KG1 (cell line): ENCODE data around the gene MTUS2.

ENCODE experiments used
- DNase-seq: peaks from one replicate; lab custom pipeline; 2025; lab: John Stamatoyannopoulos, UW

MTUS2 gene

DNA sequence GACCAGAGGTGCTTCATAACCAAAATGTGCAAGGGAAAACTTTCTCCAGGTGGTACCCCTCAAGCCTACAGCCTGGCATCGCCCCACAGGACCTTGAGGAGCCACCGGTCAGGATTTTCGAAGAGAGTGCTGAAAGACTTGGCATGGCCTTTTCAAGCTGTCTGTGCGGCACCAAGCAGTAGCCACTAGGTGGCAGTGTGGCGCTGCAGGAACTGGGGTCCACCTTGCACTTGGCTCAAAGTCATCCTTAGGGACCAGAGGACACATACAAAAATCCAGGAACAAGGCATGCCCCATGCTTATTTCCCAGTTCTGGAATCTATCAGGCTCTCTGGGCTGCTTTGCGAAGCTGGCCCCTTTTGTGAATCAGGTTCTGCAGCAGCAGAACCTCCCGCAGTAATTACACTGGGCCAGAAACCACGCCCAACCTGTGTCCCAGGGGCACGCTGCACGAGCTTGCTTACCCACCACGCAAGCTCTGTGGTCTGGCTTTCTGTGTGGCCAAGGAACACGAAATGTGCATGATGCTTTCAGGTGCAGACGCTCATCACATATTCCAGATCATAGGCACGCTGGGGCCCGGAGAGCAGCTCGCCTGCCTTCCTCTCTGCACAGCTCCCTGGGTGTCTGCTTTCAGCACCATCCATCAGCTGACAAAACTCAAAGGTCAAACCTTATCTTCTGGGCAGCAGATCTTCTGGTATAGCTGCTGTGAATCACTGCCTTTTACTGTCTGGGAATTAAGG lies 688.2 kb downstream of the MTUS2 start:
- DNase-seq = no peak

DNA sequence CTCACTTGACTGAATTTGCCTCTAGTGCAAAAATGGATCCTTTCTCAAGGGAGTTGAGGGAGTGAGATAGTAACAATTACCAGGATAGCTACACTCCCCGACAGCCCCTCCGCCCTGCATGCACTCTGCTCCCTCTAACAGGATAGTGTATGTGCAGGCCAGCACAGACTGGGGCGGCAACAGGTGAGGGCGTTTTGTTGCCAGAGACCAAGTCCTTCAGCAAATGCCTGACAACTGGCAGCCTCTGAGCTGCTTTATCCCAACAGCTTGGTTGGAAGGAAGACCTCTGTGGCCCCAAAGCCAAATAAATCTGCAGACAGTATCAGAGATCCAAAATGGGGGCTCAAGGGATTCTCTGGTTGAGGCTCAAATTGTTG lies 688.7 kb downstream of the MTUS2 start:
- DNase-seq = no peak

DNA sequence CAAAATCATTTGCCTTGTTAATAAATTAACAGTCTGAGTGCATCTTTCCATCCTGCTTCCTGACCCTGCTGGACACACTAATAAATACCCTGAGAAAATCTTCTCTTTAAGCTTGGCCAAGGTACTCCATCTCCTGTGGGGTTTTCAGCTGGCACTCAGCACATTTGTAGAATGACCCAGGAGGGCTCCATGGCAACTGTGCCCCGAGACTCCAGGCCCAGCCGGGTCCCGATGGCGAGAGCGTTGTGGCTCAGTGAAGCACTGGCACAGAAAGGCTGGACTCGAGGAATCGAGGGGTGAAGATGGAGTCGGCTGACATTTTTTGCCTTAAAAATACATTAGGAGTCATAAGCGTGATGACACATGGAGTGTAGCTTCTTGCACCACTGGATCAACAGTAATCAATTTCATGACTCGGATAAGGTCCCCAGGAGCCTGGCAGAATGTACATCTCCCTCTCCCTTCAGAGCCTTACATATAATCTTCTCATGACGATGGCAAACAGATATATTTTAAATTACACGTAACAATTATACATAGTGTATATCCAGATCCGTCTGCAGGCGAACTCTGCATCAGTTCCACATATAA lies 690.0 kb downstream of the MTUS2 start:
- no peak for DNase-seq

DNA sequence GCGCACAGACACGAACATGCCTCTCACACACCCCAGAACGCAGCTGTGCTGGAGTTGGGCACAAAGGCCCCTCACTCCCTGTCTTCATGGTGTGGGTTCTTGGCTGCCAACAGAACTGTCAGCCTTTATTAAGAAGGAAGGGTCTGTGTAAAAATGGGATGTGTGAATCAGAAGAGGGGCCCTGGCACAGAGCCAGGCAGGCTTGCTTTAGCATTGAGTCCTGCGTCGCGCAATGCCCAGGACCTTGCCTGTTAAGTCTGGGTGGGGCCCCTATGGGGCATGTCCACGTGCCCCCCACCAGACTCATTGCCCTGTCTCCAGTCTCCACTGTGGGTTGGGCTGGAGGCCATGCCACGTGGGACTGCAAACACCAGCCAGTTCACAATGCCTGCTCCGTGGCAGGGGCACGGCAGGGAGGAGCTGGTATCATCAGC lies 690.5 kb downstream of the MTUS2 start:
- DNase-seq = no peak

DNA sequence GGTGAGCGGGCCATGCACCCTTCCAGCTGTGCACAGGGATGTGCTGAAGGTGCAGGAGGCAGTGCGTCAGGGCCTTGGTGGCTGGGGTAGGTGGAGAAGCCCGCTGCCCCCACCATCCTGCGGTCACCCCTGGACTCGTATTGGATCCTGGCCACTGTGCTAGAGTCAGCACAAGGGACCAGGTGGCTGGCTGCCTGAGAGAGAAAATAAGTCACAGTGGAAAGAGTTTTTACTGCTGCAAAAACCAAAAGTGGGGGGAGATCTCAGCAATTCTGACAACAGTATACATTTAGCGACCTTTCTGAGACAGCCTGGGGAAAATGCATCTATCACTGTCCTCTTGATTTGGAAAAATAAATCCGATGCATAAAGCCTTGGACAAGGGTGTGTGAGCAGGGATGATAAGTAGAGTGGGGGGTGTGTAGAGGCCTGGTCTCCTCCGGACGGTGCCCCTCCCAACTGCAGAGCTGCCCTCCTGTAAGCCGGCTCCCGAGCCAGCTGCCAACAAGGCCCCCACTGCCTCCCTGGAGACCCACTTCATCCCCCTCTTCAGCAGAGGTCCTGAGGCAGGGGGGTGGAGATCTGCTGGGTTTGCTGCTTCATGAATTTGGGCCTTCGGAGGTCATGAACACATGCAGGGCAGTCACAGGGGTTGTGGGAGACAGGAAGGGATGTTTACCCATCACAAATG lies 691.1 kb downstream of the MTUS2 start:
- DNase-seq = no peak

DNA sequence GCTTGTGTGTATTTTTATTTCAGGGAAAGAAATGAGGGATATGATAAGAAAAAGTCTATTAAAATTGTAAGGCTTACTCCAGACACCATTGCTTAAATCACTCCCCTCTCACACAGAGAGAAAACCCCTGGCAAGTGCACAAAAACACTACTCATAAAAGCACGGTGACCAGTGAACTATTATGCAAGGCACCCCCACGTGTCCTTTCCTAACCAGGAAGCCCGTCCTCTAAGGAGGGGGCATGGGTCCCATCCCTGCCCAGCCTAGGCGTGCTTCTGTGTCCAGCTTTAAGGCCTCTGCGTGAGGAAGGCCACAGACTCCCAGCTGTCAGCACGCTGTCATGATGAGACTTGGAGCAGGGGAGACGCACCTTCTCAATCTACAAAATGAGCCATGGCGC lies 691.8 kb downstream of the MTUS2 start:
- DNase-seq = no peak

DNA sequence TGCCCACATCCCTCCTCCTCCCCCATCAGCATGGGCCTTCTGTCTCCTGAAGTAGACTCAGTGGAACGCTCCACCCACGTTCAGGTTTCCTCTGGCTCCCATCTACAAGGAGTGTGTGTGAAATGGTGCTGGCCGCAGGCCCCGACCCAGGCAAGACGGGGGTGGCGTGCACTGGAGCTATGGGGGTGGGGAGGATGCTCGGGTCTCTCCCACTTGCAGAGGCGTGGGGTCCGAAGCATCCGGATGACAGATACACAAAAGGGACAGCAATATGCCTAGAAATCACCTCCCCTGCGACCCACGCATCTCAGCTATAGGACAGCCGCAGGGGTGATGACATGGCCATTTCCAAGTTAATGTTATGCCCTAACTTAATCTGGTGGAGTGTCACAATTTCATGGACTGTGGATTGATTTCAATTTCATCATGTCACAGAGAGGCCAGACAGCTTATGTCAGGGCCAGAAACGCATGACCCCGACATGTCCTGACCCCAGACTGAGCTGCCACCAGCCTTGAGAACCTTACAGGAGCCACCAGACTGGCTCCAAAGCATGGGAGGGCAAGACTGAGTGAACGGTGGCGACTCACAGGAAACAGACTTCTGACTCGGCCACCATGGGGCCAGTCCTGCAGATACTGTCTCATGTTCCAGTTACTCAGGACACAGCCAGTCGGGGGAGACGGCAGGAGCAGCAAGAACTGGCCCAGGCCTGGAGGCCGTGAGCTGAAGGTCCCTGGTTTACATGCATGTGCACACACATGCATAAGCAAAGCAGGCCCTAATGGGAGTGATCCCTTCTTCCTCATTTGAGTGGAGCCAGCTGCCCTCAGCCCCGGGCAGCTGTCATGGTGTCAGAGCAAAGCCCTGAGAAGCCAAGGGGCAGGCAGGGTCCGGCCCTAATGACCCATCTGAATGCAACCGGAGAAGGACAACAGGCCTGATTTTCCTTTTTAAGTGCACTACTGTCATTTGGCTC lies 693.2 kb downstream of the MTUS2 start:
- DNase-seq = no peak

DNA sequence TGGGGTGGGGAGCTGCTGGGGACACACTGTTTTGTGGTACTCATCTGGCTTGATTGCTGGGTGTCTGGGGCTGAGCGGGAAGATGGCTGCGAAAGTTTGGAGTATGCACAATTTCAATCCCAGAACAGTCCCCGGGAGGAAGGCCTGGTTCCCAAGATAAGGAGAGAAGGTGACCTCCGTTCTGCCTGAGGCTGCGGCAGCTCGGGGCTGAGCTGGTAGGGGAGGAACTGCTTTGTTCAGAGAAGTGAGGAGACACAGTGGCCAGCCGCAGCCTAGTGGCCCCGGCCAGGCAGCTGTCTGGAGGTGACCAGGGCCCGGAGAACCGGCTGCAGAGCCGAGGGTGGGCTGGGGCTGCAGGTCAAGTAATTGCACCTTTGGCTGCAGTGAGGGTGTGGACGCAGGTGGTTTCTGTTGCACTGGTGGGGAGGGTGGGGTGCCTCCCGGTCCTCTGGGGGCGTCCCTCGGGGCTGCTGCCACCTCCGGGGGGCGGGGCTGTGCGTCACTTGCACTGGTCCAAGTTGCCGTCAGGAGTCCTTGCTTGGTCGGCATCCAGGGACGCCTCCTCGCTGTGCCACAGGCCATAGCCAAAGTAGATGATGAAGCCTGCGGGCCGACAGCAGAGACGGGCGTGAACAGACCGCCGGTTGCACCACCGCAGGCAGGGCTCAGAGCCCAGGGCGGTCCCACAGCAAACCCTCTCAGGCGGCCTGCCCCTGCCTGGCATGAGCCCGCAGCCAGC lies 694.0 kb downstream of the MTUS2 start:
- no peak for DNase-seq

DNA sequence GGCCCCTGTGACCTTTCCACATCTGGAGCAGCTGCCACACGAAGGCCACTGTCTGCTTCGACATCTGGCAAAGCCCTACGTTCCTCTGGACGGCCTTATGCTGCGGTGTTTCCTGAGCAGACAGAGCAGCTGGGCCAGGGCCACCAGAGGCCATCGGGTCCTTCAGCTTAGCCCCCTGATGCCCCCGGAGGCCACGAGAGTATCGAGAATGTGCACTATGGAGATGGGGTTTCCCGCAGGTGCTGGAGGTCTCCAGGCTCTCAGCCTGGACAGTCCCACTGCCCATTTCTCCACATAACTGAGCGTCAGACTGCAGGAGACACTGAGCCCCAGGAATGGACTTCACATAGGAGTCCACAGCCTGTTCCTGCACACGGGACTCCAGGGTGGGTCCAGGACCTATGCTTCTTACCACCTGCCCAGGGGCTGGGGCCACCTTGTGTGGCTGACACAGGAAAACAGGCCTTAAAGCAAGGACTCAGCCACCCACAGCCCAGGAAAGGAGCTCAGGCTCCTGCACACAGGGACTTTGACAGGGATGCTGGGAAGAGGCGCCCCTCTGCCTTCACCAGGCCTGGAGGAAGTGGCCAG lies 694.7 kb downstream of the MTUS2 start:
- no peak for DNase-seq

DNA sequence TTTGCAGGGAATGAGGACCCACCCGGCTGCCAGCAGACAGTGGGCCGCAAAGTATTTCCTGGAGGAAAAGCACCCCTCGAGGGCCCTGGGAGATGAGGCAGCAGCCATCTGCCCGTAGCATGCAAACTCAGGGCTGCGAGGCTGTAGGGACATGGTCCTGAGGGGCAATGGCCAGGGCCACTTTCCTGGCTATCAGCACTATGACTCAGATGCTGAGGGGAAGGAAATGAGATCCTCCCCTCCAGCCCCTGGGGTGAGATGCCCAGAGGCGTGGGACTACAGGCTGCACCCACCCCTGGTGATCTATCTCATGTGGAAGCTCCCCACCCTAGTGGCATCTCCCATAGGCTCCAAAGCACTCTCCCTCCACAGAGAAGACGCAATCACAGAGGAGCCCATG lies 695.2 kb downstream of the MTUS2 start:
- no peak for DNase-seq

DNA sequence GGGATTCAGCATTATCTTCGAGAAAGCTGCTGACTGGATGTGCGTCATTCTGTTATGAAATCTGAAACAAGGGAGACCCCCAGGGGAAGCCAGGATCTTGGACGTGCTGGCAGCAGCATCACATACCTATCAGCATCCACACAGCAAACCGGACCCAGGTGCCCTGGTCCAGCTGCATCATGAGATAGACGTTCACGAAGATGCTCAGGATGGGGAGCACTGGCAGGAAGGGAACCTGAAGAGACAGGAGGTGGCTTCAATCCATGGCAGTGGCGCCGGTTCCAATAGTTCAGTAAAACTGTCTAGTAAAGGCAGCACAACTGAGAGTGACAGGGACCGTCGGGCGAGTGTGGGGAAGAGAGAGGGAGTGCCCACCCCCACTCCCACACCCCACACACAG lies 695.9 kb downstream of the MTUS2 start:
- no peak for DNase-seq

DNA sequence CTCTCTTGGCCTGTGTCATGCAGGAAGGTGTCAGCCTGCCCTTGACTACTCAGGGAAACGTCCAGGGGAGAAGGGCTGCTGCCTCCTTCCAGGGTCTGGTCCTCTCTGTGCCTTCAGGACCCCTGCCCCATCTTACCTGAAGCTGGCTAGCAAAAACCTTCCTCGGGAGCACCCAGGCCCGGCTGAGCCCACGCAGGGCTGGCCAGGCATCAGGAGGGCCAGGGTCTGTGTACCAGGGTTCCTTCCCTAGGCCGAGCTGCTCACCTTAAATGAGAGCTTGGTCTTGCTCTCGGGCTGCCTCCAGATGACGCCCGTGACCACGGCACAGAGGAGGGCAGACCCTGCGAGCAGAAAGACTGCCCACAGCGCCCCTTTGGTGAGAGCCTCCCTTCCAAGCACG lies 696.7 kb downstream of the MTUS2 start:
- no peak for DNase-seq

DNA sequence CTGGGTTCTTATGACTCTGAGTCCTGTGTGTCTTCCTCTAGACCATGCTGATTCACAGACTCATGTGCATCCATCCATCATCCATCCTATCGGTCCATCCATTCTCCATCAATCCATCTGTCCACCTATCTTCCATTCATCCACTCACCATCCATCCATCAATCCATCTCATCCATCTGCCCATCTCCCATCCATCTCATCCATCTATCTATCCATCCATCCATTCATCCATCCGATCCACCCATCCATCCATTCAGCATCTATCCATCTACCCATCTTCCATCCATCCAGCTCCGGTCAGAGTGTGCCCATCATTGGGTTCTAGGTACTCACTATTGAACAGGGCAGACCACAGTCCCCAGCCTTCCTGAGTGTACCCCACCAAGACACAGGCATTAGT lies 699.8 kb downstream of the MTUS2 start:
- DNase-seq = no peak

DNA sequence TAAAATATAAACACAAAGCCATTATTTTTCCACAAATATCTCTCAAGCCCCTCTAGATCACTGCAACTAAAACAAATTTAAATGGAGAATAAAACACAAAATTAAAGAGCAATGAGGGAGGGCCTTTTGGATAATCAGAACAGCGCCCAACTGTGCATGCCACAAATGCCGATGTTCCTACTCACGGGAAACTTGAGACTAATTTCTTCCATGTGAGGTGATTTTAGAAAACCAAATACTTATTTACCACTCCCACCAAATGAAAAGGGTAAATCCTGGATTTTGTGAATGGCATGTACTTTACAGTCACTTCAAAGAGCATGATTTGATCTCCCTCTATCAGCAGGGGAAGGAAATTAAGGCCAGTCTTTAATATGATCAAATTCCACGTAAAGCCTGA lies 700.5 kb downstream of the MTUS2 start:
- DNase-seq = no peak

DNA sequence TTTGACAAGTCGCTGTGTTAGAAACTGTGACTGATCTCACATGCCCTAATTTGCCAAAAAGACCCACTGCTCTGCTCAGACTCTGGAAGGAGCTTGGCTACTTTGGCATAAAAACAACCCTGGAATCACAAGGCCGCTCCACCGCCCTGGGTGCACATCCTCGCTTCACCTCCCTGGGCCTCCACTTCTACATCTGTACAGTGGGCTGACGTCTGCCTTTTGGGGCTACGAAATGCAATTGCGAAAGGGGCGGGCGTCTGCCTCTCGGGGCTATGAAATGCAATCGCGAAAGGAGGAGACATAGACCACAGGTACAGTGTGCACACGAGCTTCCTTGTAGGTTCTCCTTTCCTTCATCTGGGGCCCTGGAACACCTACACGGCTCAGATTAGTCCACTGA lies 701.2 kb downstream of the MTUS2 start:
- DNase-seq = no peak

DNA sequence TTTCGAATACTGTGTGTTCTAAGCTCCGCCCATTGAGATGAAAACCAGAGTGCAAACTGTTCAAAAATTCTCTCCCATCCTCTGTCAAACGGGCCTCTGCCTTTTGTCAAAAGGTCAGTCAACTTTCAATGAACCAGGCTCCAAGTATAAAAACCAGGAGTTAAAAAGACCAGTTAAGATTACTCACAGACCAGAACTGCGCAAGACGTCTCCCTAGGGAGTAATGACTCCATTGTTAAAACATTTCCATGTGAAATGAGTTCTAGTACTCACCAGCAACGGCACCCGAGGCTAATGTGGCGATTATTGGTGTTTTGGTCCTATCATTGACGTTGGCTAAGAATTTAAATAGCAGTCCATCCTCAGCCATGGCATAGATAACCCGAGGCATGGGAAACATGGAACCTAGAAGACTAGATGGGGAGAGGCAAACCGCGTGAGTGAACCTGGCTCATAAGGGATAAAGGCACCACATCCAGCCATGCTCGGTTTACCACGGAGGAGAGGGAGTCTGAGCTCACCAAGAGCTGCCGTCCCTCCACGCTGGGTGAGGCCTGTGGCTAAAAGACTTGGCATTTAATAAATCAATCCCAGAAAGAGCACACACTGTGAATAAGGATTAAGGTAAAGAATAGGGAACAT lies 702.0 kb downstream of the MTUS2 start:
- DNase-seq = no peak

DNA sequence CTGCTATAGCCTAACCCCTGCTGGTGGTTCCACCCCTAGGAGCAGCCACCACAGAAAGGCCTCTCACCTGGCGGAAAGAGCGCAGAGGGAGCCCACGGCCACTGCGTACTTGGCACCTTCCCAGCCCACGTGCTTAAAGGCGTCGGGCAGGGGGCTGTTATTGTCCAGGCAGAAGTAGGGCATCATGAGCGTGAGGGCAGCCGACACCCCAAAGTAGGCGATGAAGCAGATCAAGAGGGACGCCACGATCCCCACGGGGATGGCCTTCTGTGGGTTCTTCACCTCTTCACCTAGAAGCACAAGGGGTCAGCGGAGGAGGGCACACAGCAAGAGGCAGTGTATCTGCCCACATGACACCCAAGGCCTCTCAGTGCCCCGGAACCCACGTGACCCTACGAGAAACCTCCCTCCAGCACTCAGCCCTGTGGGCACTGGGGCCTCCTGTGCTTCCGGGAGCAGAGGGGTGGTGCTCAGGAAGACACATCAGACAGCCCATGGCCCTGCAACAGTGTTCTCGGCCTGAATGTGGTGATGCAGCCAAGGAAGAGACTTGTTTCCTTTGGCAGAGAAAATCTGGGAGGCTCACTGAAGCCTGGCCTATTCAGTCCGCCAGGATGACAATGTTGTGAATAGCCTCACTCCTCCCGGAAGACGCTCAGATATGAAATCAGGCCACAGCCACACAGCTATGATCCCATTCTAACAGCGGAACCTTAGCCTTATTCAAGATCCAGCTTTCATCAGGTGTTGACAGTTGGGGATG lies 703.2 kb downstream of the MTUS2 start:
- DNase-seq = no peak

DNA sequence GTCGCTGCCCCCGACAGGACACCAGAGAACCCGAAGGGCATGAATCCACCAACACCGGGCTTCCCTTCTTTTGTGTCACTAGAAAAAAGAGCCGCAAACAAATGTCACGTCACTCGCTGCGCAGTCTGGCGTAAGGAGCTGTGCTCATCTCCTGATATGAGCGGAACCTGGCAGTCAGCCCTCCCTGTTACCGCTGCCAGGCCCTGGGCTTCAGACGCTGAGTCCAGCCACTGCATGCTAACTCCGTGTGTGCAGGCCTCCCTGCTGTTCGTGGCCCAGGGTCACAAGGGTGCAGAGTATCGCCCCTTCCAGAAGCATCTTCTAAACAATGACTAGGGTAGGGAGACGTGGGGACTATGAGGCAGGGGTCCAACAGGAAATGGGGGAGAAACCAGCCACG lies 704.0 kb downstream of the MTUS2 start:
- DNase-seq = no peak

DNA sequence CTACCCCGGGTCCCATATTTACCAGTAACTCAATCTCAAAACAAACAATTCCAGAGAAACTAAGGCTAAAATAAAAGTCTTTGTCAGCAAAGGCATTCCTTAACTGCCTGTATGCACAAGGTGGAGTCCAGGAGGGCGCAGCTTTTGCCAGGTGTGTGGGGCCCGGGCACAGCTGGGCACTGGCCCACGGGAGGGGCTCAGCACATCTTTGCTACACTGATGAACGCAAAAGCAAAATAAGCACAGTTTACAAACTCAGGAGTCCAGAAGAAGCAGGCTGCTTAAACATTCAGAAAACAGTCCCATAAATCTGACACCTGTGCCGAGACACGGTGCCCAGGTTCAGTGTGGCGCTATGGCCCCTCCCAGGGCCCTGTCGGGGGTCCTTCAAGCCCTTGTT lies 704.5 kb downstream of the MTUS2 start:
- no peak for DNase-seq

DNA sequence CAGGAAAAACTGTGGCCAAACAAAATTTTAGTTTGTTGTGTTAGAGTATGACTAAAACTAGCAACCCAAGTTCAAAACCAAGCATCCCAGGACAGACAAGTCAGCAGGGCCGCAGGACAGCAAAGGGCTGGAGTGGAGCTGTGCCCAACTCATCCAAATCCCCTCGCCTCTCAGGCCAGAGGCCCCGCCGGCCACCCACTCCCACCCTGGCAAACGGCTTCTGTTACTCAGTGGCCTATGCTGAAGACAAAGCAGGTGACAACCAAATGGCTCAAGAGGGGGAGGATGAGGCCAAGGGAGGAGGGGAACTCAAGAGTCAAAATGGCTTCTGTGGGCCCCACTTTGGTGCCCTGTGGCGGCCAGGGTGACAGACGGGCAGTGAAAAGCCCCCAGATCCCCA lies 705.6 kb downstream of the MTUS2 start:
- no peak for DNase-seq
